GM19372 (cell line): ENCODE results near the gene ABTB2.

Source experiments
- ATAC-seq: cut with Tn5 transposase; IDR thresholded peaks from one replicate; pipeline ENCODE4 v1.9.1; 2021; ENCODE audit warnings: mild to moderate bottlenecking, low read depth, moderate library complexity; ENCODE audit not compliant: unreplicated experiment

ABTB2 gene

GRCh38 chr11:34268906-34269430 lies 88.8 kb downstream of the ABTB2 start:
- ATAC-seq: no peak

GRCh38 chr11:34267417-34267816 lies 90.4 kb downstream of the ABTB2 start:
- no peak for ATAC-seq

- no peak for ATAC-seq
These were observed 90.8 kb downstream of the ABTB2 start for GRCh38 chr11:34267013-34267412.

- ATAC-seq: no peak
These were observed 91.5 kb downstream of the ABTB2 start for GRCh38 chr11:34266090-34266912.

- no peak for ATAC-seq
These were observed 93.3 kb downstream of the ABTB2 start for GRCh38 chr11:34264303-34265110.

- ATAC-seq: no peak
These were observed 94.2 kb downstream of the ABTB2 start for GRCh38 chr11:34263441-34264091.

- ATAC-seq: no peak
These were observed 95.2 kb downstream of the ABTB2 start for GRCh38 chr11:34262531-34263081.

- ATAC-seq: no peak
These were observed 96.0 kb downstream of the ABTB2 start for GRCh38 chr11:34261820-34262219.

GRCh38 chr11:34261095-34261494 lies 96.7 kb downstream of the ABTB2 start:
- ATAC-seq: no peak

- ATAC-seq: no peak
These were observed 97.7 kb downstream of the ABTB2 start for GRCh38 chr11:34260072-34260575.

- ATAC-seq: no peak
These were observed 98.7 kb downstream of the ABTB2 start for GRCh38 chr11:34259087-34259486.

- ATAC-seq: no peak
These were observed 101.2 kb downstream of the ABTB2 start for GRCh38 chr11:34256626-34257025.

GRCh38 chr11:34256150-34256549 lies 101.7 kb downstream of the ABTB2 start:
- no peak for ATAC-seq

- ATAC-seq: no peak
These were observed 102.7 kb downstream of the ABTB2 start for GRCh38 chr11:34255101-34255500.

- ATAC-seq: no peak
These were observed 103.8 kb downstream of the ABTB2 start for GRCh38 chr11:34254011-34254410.

GRCh38 chr11:34252651-34253050 lies 105.2 kb downstream of the ABTB2 start:
- ATAC-seq: no peak

GRCh38 chr11:34252015-34252414 lies 105.8 kb downstream of the ABTB2 start:
- no peak for ATAC-seq

- no peak for ATAC-seq
These were observed 106.2 kb downstream of the ABTB2 start for GRCh38 chr11:34251589-34251980.

- peak; percentile 65 for ATAC-seq
These were observed 106.8 kb downstream of the ABTB2 start for GRCh38 chr11:34250732-34251588.

GRCh38 chr11:34250211-34250610 lies 107.6 kb downstream of the ABTB2 start:
- ATAC-seq: no peak
